Measurements from ENCODE around the gene BDKRB1. TPM values are rescaled to one million over a fixed set of nuclear protein-coding genes. Genes with fewer than 3 reads are reported as not detected.

The BDKRB1 gene
- total RNA-seq, 6 experiments from 2014 or later, result 0.31 TPM; not detected in 5

- H3K27ac ChIP-seq, result no peak overlapping the region
- ATAC-seq (no peak), DNase-seq (no peak)
- TF ChIP-seq, protein P1, sequence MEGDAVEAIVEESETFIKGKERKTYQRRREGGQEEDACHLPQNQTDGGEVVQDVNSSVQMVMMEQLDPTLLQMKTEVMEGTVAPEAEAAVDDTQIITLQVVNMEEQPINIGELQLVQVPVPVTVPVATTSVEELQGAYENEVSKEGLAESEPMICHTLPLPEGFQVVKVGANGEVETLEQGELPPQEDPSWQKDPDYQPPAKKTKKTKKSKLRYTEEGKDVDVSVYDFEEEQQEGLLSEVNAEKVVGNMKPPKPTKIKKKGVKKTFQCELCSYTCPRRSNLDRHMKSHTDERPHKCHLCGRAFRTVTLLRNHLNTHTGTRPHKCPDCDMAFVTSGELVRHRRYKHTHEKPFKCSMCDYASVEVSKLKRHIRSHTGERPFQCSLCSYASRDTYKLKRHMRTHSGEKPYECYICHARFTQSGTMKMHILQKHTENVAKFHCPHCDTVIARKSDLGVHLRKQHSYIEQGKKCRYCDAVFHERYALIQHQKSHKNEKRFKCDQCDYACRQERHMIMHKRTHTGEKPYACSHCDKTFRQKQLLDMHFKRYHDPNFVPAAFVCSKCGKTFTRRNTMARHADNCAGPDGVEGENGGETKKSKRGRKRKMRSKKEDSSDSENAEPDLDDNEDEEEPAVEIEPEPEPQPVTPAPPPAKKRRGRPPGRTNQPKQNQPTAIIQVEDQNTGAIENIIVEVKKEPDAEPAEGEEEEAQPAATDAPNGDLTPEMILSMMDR (IDR thresholded peaks at IDR 0.05), result no peak
- TF ChIP-seq POLR2A (IDR thresholded peaks at IDR 0.05), result no peak
- no peaks in the 10 kb centered on the region for H3K27me3 ChIP-seq
- no peaks in the 10 kb centered on the region for H3K36me3 ChIP-seq
- 76% methylated on average over 4 of the region's 5 CpGs for WGBS (ENCODE audit: insufficient coverage, low coverage, low lambda C conversion rate, missing lambda C conversion rate)
- intact Hi-C loops (cut with DNase I), result loop anchor here in 1 of 2 donors (5.0 to 10.0 kb wide), 2 partner anchors 172 to 279 kb away; no protein-coding TSS in a partner anchor
- no peaks in the 10 kb centered on the region for H3K9me3 ChIP-seq
- peaks cover 0 to under 1% (median 0%) of the 10 kb centered on the region in 4 donors for H3K4me1 ChIP-seq
- H3K4me3 ChIP-seq, result no peak overlapping the region
Measured at GRCh38 chr14:96274122-96274521, 18.1 kb downstream of the BDKRB1 start.

DNA sequence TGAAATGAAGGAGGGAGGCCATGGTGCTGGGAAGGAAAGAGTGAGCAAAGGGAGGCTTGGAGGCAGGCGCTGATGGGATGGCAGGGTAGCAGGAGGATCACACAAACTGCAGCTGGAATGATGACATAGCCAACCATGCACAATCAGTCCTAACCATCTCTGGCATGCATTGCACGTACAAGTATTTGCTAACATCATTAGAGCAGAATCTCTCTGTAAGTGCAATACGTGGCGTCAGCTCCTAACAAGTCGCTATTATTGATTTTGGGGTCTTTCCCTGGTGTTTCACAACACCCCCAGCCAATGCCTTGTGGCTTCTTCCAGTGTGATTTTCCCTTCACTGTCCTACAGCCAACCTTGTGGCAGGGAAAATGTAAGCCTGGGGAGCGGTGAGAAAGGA, 18.5 kb downstream of the BDKRB1 start:
- 32% methylated on average over 5 of the region's 6 CpGs for WGBS (ENCODE audit: insufficient coverage, low coverage, low lambda C conversion rate, missing lambda C conversion rate)
- H3K27ac ChIP-seq, result no peak overlapping the region
- ATAC-seq, result peak in 1 of 4 donors; percentile 30

GRCh38 chr14:96275177-96276112, 19.4 kb downstream of the BDKRB1 start:
- no peak overlapping the region for H3K27ac ChIP-seq
- H3K4me1 ChIP-seq, result no peaks in the 10 kb centered on the region
- no peak for TF ChIP-seq POLR2A (IDR thresholded peaks at IDR 0.05)
- TF ChIP-seq, protein P1 (IDR thresholded peaks at IDR 0.05), result peak; percentile 88 to 97 (median 94)
- peak; percentile 74 to 76 (median 75) for DNase-seq
- intact Hi-C loops (cut with DNase I), result loop anchor here in 1 of 2 donors (10.0 kb wide), 1 partner anchor 281 kb away; no protein-coding TSS in a partner anchor
- H3K4me3 ChIP-seq, result no peak overlapping the region
- 18% methylated on average over 17 of the region's 17 CpGs for WGBS (ENCODE audit: insufficient coverage, low coverage, low lambda C conversion rate, missing lambda C conversion rate)
- H3K36me3 ChIP-seq, result no peaks in the 10 kb centered on the region
- H3K9me3 ChIP-seq, result no peaks in the 10 kb centered on the region
- ATAC-seq, result peak; percentile 74 to 91 (median 84)
- no peaks in the 10 kb centered on the region for H3K27me3 ChIP-seq

More for the DNA sequence above, 18.5 kb downstream of the BDKRB1 start:
- Histone ChIP-seq H3K4me3 (no peak overlapping the region), H3K4me1 (no peaks in the 10 kb centered on the region), H3K9me3 (no peaks in the 10 kb centered on the region), H3K27me3 (no peaks in the 10 kb centered on the region), H3K36me3 (no peaks in the 10 kb centered on the region)
- TF ChIP-seq, protein P1 (IDR thresholded peaks at IDR 0.05), result no peak
- no peak for TF ChIP-seq POLR2A (IDR thresholded peaks at IDR 0.05)
- intact Hi-C loops (cut with DNase I), result loop anchor here in 1 of 2 donors (5.0 to 10.0 kb wide), 2 partner anchors 172 to 280 kb away; no protein-coding TSS in a partner anchor
- no peak for DNase-seq

- H3K27ac ChIP-seq, result no peak overlapping the region
- no peak overlapping the region for H3K4me3 ChIP-seq
- H3K36me3 ChIP-seq, result no peaks in the 10 kb centered on the region
- intact Hi-C loops (cut with DNase I), result loop anchor here in 1 of 2 donors (10.0 kb wide), 1 partner anchor 283 kb away; no protein-coding TSS in a partner anchor
- peaks cover 0 to 21% (median 4%) of the 10 kb centered on the region in 4 donors for H3K4me1 ChIP-seq
- DNase-seq (no peak), ATAC-seq (no peak)
- TF ChIP-seq, protein P1 (IDR thresholded peaks at IDR 0.05), result no peak
- TF ChIP-seq POLR2A (IDR thresholded peaks at IDR 0.05), result no peak
- no CpG with 5 or more reads among the region's 1 CpG for WGBS (ENCODE audit: insufficient coverage, low coverage, low lambda C conversion rate, missing lambda C conversion rate)
- no peaks in the 10 kb centered on the region for H3K9me3 ChIP-seq
- H3K27me3 ChIP-seq, result no peaks in the 10 kb centered on the region
Measured at GRCh38 chr14:96277890-96278289, 21.9 kb downstream of the BDKRB1 start.
